Activated CD8-positive, alpha-beta T cell treated with anti-CD3 and anti-CD28 coated beads for 36 hours (primary cell): ENCODE measurements around the gene RNF121. TPM values are rescaled to one million over a fixed set of nuclear protein-coding genes. Genes with fewer than 3 reads are reported as not detected.
A peak's percentile ranks its signal among the peaks of the same experiment; 100 is the strongest.

Experiments used
- ATAC-seq: fragments of 200-7000 bp; cut with Tn5 transposase; one replicate; pipeline ENCODE4 v1.10.0; 2021; ENCODE audit warnings: mild to moderate bottlenecking, moderate library complexity
- CTCF ChIA-PET: fragments of 350-600 bp; sonication (Branson Sonifier 250); formaldehyde crosslinking; loops from one replicate; lab custom pipeline; 2021; ENCODE audit warnings: antibody characterized with exemption; lab: Charles Lee
- POLR2A ChIA-PET: fragments of 350-600 bp; sonication (Branson Sonifier 250); formaldehyde crosslinking; loops from one replicate; lab custom pipeline; 2021; ENCODE audit warnings: antibody characterized with exemption; lab: Charles Lee
- DNase-seq: peaks from one replicate; pipeline ENCODE4 v3.0.0-alpha.2; 2020
- H3K27ac Mint-ChIP-seq: one replicate; pipeline ENCODE4 v1.8.0; 2021; ENCODE audit warnings: mild to moderate bottlenecking, mixed read lengths
- H3K27me3 Mint-ChIP-seq: one replicate; pipeline ENCODE4 v1.8.0; 2021; ENCODE audit warnings: mixed read lengths
- H3K36me3 Mint-ChIP-seq: one replicate; pipeline ENCODE4 v1.8.0; 2021; ENCODE audit warnings: low read depth, mixed read lengths
- H3K4me1 Mint-ChIP-seq: one replicate; pipeline ENCODE4 v1.8.0; 2021; ENCODE audit warnings: low read depth, mixed read lengths
- H3K4me3 Mint-ChIP-seq: one replicate; pipeline ENCODE4 v1.8.0; 2021; ENCODE audit warnings: mild to moderate bottlenecking, moderate library complexity, mixed read lengths
- H3K9me3 Mint-ChIP-seq: one replicate; pipeline ENCODE4 v1.8.0; 2021; ENCODE audit warnings: mixed read lengths
- CTCF ChIP-seq: fragments of 200-600 bp; IDR thresholded peaks from one replicate; pipeline ENCODE4 v1.8.0; 2022; ENCODE audit warnings: antibody characterized with exemption, mild to moderate bottlenecking
- intact Hi-C: fragments of 100-400 bp; cut with micrococcal nuclease; formaldehyde crosslinking; loops from one replicate; pipeline ENCODE4 v1.10.0; 2022
- total RNA-seq, 2 experiments: library from RNA; stranded (reverse); gene quantifications; one replicate each; pipeline ENCODE4 v1.2.3, GENCODE V29; 2021

RNF121 gene
- total RNA-seq, 2 experiments from 2014 or later, result 23.7 to 28.1 TPM

DNA sequence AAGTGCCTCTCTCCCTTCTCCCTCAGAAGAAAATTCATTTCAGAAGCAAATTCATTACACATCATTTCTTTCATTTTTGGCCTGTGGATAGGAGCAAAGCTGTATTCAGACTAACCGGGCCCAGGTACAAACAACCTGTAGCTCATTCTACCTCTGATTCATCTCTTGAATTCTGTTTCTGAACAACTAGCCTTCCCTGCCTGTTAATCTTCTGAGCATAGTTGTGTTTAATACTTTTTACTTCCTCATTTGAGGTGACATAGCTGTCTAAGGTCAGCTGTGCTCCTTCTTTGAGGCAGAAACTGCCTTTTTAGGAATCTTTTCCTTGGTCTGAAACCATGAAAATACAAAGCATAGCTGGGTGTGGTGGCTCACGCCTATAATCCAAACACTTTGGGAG, 57.3 kb downstream of the RNF121 start:
- ChIA-PET POLR2A (no interaction called here), CTCF (interaction anchor here (1.0 to 3.9 kb wide), 4 partner anchors 9 to 158 kb away, joined by 3 to 25 read pairs (median 6); no protein-coding TSS in a partner anchor)
- no peak overlapping the region for H3K4me3 Mint-ChIP-seq
- H3K27me3 Mint-ChIP-seq, result no peaks in the 10 kb centered on the region
- intact Hi-C loops, result no loop called here
- H3K9me3 Mint-ChIP-seq, result no peaks in the 10 kb centered on the region
- no peak overlapping the region for H3K27ac Mint-ChIP-seq
- H3K4me1 Mint-ChIP-seq, result no peaks in the 10 kb centered on the region
- DNase-seq (no peak), ATAC-seq (no peak)
- peaks cover 8% of the 10 kb centered on the region for H3K36me3 Mint-ChIP-seq
- no peak for TF ChIP-seq CTCF

DNA sequence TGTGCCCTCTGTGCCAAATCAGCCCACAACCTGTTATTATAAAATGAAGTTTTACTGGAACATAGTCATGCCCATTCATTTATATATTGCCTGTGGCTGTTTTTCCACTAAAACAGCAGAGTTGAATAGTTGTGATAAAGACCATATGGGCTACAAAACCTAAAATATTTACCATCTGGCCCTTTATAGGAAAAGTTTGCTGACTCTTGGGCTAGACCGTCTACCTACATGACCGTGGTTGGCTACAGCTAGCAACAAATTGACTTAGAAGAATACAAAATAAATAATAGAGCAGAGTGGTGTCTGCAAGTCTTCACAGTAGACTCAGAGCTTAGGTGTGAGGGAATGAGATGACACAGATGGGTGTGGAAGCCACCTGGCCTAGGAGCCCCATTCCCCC, 58.7 kb downstream of the RNF121 start:
- TF ChIP-seq CTCF, result no peak
- Mint-ChIP-seq H3K36me3 (peaks cover 5% of the 10 kb centered on the region), H3K4me1 (peaks cover 8% of the 10 kb centered on the region), H3K27ac (no peak overlapping the region), H3K4me3 (no peak overlapping the region), H3K9me3 (no peaks in the 10 kb centered on the region), H3K27me3 (no peaks in the 10 kb centered on the region)
- ATAC-seq (no peak), DNase-seq (no peak)
- CTCF ChIA-PET, result interaction anchor here (0.9 to 3.9 kb wide), 4 partner anchors 10 to 157 kb away, joined by 3 to 25 read pairs (median 6); no protein-coding TSS in a partner anchor
- POLR2A ChIA-PET, result no interaction called here
- intact Hi-C loops, result no loop called here

DNA sequence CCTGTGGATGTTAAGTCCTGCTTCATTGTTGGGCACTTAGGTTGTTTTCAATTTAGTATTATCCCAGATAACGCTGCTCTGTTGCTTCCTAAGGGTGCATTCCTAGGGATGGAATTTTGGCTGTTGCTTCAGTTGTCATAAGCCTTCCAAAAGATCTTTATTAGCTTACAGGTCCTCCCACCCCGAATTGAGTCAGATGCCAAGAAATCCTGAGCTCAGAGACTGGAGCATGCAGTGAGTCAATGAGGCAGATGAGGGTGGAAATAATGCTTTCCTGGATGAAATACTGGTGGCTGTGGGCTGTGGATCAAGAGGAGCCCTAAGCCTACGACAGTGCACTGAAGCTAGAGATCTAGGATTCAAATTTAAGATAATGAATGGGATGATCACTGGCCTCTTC, 59.2 kb downstream of the RNF121 start:
- Mint-ChIP-seq H3K27ac (no peak overlapping the region), H3K4me3 (no peak overlapping the region), H3K36me3 (peaks cover 5% of the 10 kb centered on the region), H3K27me3 (no peaks in the 10 kb centered on the region), H3K4me1 (peaks cover 8% of the 10 kb centered on the region), H3K9me3 (no peaks in the 10 kb centered on the region)
- CTCF ChIA-PET, result interaction anchor here (2.5 to 3.9 kb wide), 2 partner anchors 11 to 156 kb away, joined by 9 to 25 read pairs; no protein-coding TSS in a partner anchor
- intact Hi-C loops, result no loop called here
- POLR2A ChIA-PET, result interaction anchor here (1.6 kb wide), 1 partner anchor 12 kb away, joined by 4 read pairs; no protein-coding TSS in a partner anchor
- no peak for TF ChIP-seq CTCF
- DNase-seq (no peak), ATAC-seq (no peak)

GRCh38 chr11:71990701-71991100, 61.9 kb downstream of the RNF121 start:
- Mint-ChIP-seq H3K4me1 (peaks cover 8% of the 10 kb centered on the region), H3K27me3 (no peaks in the 10 kb centered on the region), H3K36me3 (peaks cover 5% of the 10 kb centered on the region), H3K9me3 (no peaks in the 10 kb centered on the region), H3K27ac (no peak overlapping the region), H3K4me3 (no peak overlapping the region)
- DNase-seq, result no peak
- ChIA-PET POLR2A (interaction anchor here (1.1 kb wide), 1 partner anchor 8 kb away, joined by 3 read pairs; the partner anchor contains the start of gene IL18BP), CTCF (interaction anchor here (1.0 to 2.4 kb wide), 3 partner anchors 13 to 154 kb away, joined by 3 to 12 read pairs (median 3); no protein-coding TSS in a partner anchor)
- ATAC-seq, result no peak
- no peak for TF ChIP-seq CTCF
- intact Hi-C loops, result no loop called here

DNA sequence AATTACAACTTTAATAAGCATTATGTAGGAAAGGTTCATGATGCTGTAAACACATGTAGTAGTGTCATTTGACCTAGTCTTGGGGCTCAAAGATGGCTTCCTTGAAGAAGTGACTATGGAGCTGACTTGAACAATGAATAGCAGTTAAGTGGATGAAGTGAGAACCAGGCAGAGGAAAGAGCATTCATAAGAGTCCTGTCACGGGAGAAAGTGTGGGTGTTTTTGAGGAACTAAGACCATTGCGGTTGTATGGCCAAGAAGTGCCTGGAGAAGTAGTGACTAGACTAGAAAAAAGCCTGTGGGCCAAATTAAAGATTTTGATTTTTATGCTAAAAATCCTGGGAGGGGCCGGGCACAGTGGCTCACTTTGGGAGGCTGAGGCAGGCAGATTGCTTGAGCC, 62.6 kb downstream of the RNF121 start:
- peaks cover 8% of the 10 kb centered on the region for H3K4me1 Mint-ChIP-seq
- H3K27me3 Mint-ChIP-seq, result no peaks in the 10 kb centered on the region
- H3K27ac Mint-ChIP-seq, result peak overlapping the region; percentile 0
- DNase-seq, result no peak
- H3K36me3 Mint-ChIP-seq, result peaks cover 5% of the 10 kb centered on the region
- no peak for ATAC-seq
- intact Hi-C loops, result no loop called here
- no peaks in the 10 kb centered on the region for H3K9me3 Mint-ChIP-seq
- no peak overlapping the region for H3K4me3 Mint-ChIP-seq
- ChIA-PET POLR2A (no interaction called here), CTCF (interaction anchor here (1.3 to 1.7 kb wide), 2 partner anchors 13 to 153 kb away, joined by 3 read pairs; no protein-coding TSS in a partner anchor)
- TF ChIP-seq CTCF, result no peak
